ENCODE results near the gene CCL14.

Gene CCL14

GRCh38 chr17:35984140-35984539 lies 2.4 kb downstream of the CCL14 start:
- Histone ChIP-seq H3K9me3 (ENCODE audit: low read length) (no peaks in the 10 kb centered on the region), H3K27ac (ENCODE audit: low read depth, low read length) (no peak overlapping the region), H3K9ac (ENCODE audit: low read length) (no peak overlapping the region), H3K4me1 (ENCODE audit: insufficient read depth, low read length) (no peaks in the 10 kb centered on the region), H3K27me3 (ENCODE audit: control insufficient read depth in 1 of 2, insufficient read depth in 2 of 2, low read length in 2 of 2) (no peaks in the 10 kb centered on the region), H3K36me3 (ENCODE audit: insufficient read depth, low read length) (no peaks in the 10 kb centered on the region), H3K4me3 (ENCODE audit: low read depth in 1 of 2, low read length in 2 of 2) (no peak overlapping the region)

- Histone ChIP-seq H3K27ac (ENCODE audit: low read depth, low read length) (no peak overlapping the region), H3K4me1 (ENCODE audit: insufficient read depth, low read length) (no peaks in the 10 kb centered on the region), H3K36me3 (ENCODE audit: insufficient read depth, low read length) (no peaks in the 10 kb centered on the region), H3K4me3 (ENCODE audit: low read depth in 1 of 2, low read length in 2 of 2) (no peak overlapping the region), H3K9me3 (ENCODE audit: low read length) (no peaks in the 10 kb centered on the region), H3K27me3 (ENCODE audit: control insufficient read depth in 1 of 2, insufficient read depth in 2 of 2, low read length in 2 of 2) (no peaks in the 10 kb centered on the region), H3K9ac (ENCODE audit: low read length) (no peak overlapping the region)
These were observed 3.9 kb downstream of the CCL14 start for GRCh38 chr17:35982409-35983191.

GRCh38 chr17:35981908-35982330 lies 4.6 kb downstream of the CCL14 start:
- no peaks in the 10 kb centered on the region for H3K36me3 ChIP-seq (ENCODE audit: insufficient read depth, low read length)
- no peaks in the 10 kb centered on the region for H3K27me3 ChIP-seq (ENCODE audit: control insufficient read depth in 1 of 2, insufficient read depth in 2 of 2, low read length in 2 of 2)
- H3K9me3 ChIP-seq (ENCODE audit: low read length): no peaks in the 10 kb centered on the region
- H3K9ac ChIP-seq (ENCODE audit: low read length): no peak overlapping the region
- H3K4me3 ChIP-seq (ENCODE audit: low read depth in 1 of 2, low read length in 2 of 2): no peak overlapping the region
- H3K27ac ChIP-seq (ENCODE audit: low read depth, low read length): no peak overlapping the region
- H3K4me1 ChIP-seq (ENCODE audit: insufficient read depth, low read length): no peaks in the 10 kb centered on the region

GRCh38 chr17:35981246-35981645 lies 5.3 kb downstream of the CCL14 start, which contains the start of gene CCL16:
TSS of gene CCL16 (minus strand) at chr17:35981497. CDS start at chr17:35981420, 77 bp downstream.
- Histone ChIP-seq H3K4me1 (ENCODE audit: insufficient read depth, low read length) (no peaks in the 10 kb centered on the region), H3K4me3 (ENCODE audit: low read depth in 1 of 2, low read length in 2 of 2) (no peak within 1 kb of the TSS), H3K27me3 (ENCODE audit: control insufficient read depth in 1 of 2, insufficient read depth in 2 of 2, low read length in 2 of 2) (no peaks in the 10 kb centered on the region), H3K36me3 (ENCODE audit: insufficient read depth, low read length) (no peaks in the 10 kb centered on the region), H3K9ac (ENCODE audit: low read length) (no peak within 1 kb of the TSS), H3K27ac (ENCODE audit: low read depth, low read length) (no peak within 1 kb of the TSS), H3K9me3 (ENCODE audit: low read length) (no peaks in the 10 kb centered on the region)

- H3K9me3 ChIP-seq (ENCODE audit: low read length): no peaks in the 10 kb centered on the region
- no peaks in the 10 kb centered on the region for H3K36me3 ChIP-seq (ENCODE audit: insufficient read depth, low read length)
- no peak overlapping the region for H3K9ac ChIP-seq (ENCODE audit: low read length)
- H3K4me1 ChIP-seq (ENCODE audit: insufficient read depth, low read length): no peaks in the 10 kb centered on the region
- no peaks in the 10 kb centered on the region for H3K27me3 ChIP-seq (ENCODE audit: control insufficient read depth in 1 of 2, insufficient read depth in 2 of 2, low read length in 2 of 2)
- H3K27ac ChIP-seq (ENCODE audit: low read depth, low read length): no peak overlapping the region
- no peak overlapping the region for H3K4me3 ChIP-seq (ENCODE audit: low read depth in 1 of 2, low read length in 2 of 2)
These were observed 8.2 kb downstream of the CCL14 start for GRCh38 chr17:35978346-35978745.

- Histone ChIP-seq H3K27ac (ENCODE audit: low read depth, low read length) (no peak overlapping the region), H3K9ac (ENCODE audit: low read length) (no peak overlapping the region), H3K9me3 (ENCODE audit: low read length) (no peaks in the 10 kb centered on the region), H3K36me3 (ENCODE audit: insufficient read depth, low read length) (no peaks in the 10 kb centered on the region), H3K4me3 (ENCODE audit: low read depth in 1 of 2, low read length in 2 of 2) (no peak overlapping the region), H3K4me1 (ENCODE audit: insufficient read depth, low read length) (no peaks in the 10 kb centered on the region), H3K27me3 (ENCODE audit: control insufficient read depth in 1 of 2, insufficient read depth in 2 of 2, low read length in 2 of 2) (no peaks in the 10 kb centered on the region)
These were observed 9.0 kb downstream of the CCL14 start for GRCh38 chr17:35977509-35977908.

- Histone ChIP-seq H3K4me3 (ENCODE audit: low read depth in 1 of 2, low read length in 2 of 2) (no peak overlapping the region), H3K36me3 (ENCODE audit: insufficient read depth, low read length) (no peaks in the 10 kb centered on the region), H3K9me3 (ENCODE audit: low read length) (no peaks in the 10 kb centered on the region), H3K27me3 (ENCODE audit: control insufficient read depth in 1 of 2, insufficient read depth in 2 of 2, low read length in 2 of 2) (no peaks in the 10 kb centered on the region), H3K9ac (ENCODE audit: low read length) (no peak overlapping the region), H3K4me1 (ENCODE audit: insufficient read depth, low read length) (no peaks in the 10 kb centered on the region), H3K27ac (ENCODE audit: low read depth, low read length) (no peak overlapping the region)
These were observed 12.9 kb downstream of the CCL14 start for GRCh38 chr17:35973333-35974260.

GRCh38 chr17:35972945-35973332 lies 13.6 kb downstream of the CCL14 start:
- H3K9me3 ChIP-seq (ENCODE audit: low read length): no peaks in the 10 kb centered on the region
- no peak overlapping the region for H3K4me3 ChIP-seq (ENCODE audit: low read depth in 1 of 2, low read length in 2 of 2)
- no peaks in the 10 kb centered on the region for H3K36me3 ChIP-seq (ENCODE audit: insufficient read depth, low read length)
- no peak overlapping the region for H3K27ac ChIP-seq (ENCODE audit: low read depth, low read length)
- H3K4me1 ChIP-seq (ENCODE audit: insufficient read depth, low read length): no peaks in the 10 kb centered on the region
- no peaks in the 10 kb centered on the region for H3K27me3 ChIP-seq (ENCODE audit: control insufficient read depth in 1 of 2, insufficient read depth in 2 of 2, low read length in 2 of 2)
- H3K9ac ChIP-seq (ENCODE audit: low read length): no peak overlapping the region

- Histone ChIP-seq H3K9ac (ENCODE audit: low read length) (no peak overlapping the region), H3K9me3 (ENCODE audit: low read length) (no peaks in the 10 kb centered on the region), H3K27me3 (ENCODE audit: control insufficient read depth in 1 of 2, insufficient read depth in 2 of 2, low read length in 2 of 2) (no peaks in the 10 kb centered on the region), H3K36me3 (ENCODE audit: insufficient read depth, low read length) (no peaks in the 10 kb centered on the region), H3K4me1 (ENCODE audit: insufficient read depth, low read length) (no peaks in the 10 kb centered on the region), H3K4me3 (ENCODE audit: low read depth in 1 of 2, low read length in 2 of 2) (no peak overlapping the region), H3K27ac (ENCODE audit: low read depth, low read length) (no peak overlapping the region)
These were observed 14.0 kb downstream of the CCL14 start for GRCh38 chr17:35972535-35972934.

GRCh38 chr17:35972066-35972465 lies 14.5 kb downstream of the CCL14 start:
- H3K9me3 ChIP-seq (ENCODE audit: low read length): no peaks in the 10 kb centered on the region
- H3K27me3 ChIP-seq (ENCODE audit: control insufficient read depth in 1 of 2, insufficient read depth in 2 of 2, low read length in 2 of 2): no peaks in the 10 kb centered on the region
- no peaks in the 10 kb centered on the region for H3K36me3 ChIP-seq (ENCODE audit: insufficient read depth, low read length)
- H3K27ac ChIP-seq (ENCODE audit: low read depth, low read length): no peak overlapping the region
- no peak overlapping the region for H3K4me3 ChIP-seq (ENCODE audit: low read depth in 1 of 2, low read length in 2 of 2)
- no peak overlapping the region for H3K9ac ChIP-seq (ENCODE audit: low read length)
- H3K4me1 ChIP-seq (ENCODE audit: insufficient read depth, low read length): no peaks in the 10 kb centered on the region

- Histone ChIP-seq H3K4me1 (ENCODE audit: insufficient read depth, low read length) (no peaks in the 10 kb centered on the region), H3K27ac (ENCODE audit: low read depth, low read length) (no peak overlapping the region), H3K27me3 (ENCODE audit: control insufficient read depth in 1 of 2, insufficient read depth in 2 of 2, low read length in 2 of 2) (no peaks in the 10 kb centered on the region), H3K36me3 (ENCODE audit: insufficient read depth, low read length) (no peaks in the 10 kb centered on the region), H3K9ac (ENCODE audit: low read length) (no peak overlapping the region), H3K4me3 (ENCODE audit: low read depth in 1 of 2, low read length in 2 of 2) (no peak overlapping the region), H3K9me3 (ENCODE audit: low read length) (no peaks in the 10 kb centered on the region)
These were observed 16.8 kb downstream of the CCL14 start for GRCh38 chr17:35969558-35970380.
